Activated B cell treated with CpG ODN at 0.5 μM for 24 hours (primary cell): Measurements from ENCODE around the gene ZNF468. TPM values are rescaled to one million over a fixed set of nuclear protein-coding genes. Genes with fewer than 3 reads are reported as not detected.
A peak's percentile ranks its signal among the peaks of the same experiment; 100 is the strongest.
"Not testable (repeated sequence)": the region's sequence is repeated elsewhere in the genome, so short reads cannot be mapped to it uniquely, and the experiment has no call there.

Source experiments
- ATAC-seq: fragments of 200-7000 bp; cut with Tn5 transposase; one replicate; pipeline ENCODE4 v1.10.0; 2021; ENCODE audit warnings: low read depth, mild to moderate bottlenecking, moderate library complexity
- CTCF ChIA-PET: fragments of 350-600 bp; sonication (Branson Sonifier 250); formaldehyde crosslinking; loops from one replicate; lab custom pipeline; 2021; ENCODE audit warnings: antibody characterized with exemption; lab: Charles Lee
- POLR2A ChIA-PET: fragments of 350-600 bp; sonication (Branson Sonifier 250); formaldehyde crosslinking; loops from one replicate; lab custom pipeline; 2021; ENCODE audit warnings: antibody characterized with exemption; lab: Charles Lee
- DNase-seq: peaks from one replicate; pipeline ENCODE4 v3.0.0; 2022
- H3K27ac Mint-ChIP-seq: one replicate; pipeline ENCODE4 v1.8.0; 2020; ENCODE audit warnings: mixed read lengths
- H3K27me3 Mint-ChIP-seq: one replicate; pipeline ENCODE4 v1.8.0; 2021; ENCODE audit warnings: mixed read lengths
- H3K36me3 Mint-ChIP-seq: one replicate; pipeline ENCODE4 v1.8.0; 2021; ENCODE audit warnings: low read depth, mixed read lengths
- H3K4me1 Mint-ChIP-seq: one replicate; pipeline ENCODE4 v1.8.0; 2021; ENCODE audit warnings: mixed read lengths
- H3K4me3 Mint-ChIP-seq: one replicate; pipeline ENCODE4 v1.8.0; 2020; ENCODE audit warnings: mild to moderate bottlenecking, mixed read lengths
- H3K9me3 Mint-ChIP-seq: one replicate; pipeline ENCODE4 v1.8.0; 2020; ENCODE audit warnings: mixed read lengths
- CTCF ChIP-seq: fragments of 200-600 bp; IDR thresholded peaks from one replicate; pipeline ENCODE4 v1.8.0; 2022; ENCODE audit warnings: antibody characterized with exemption, mild to moderate bottlenecking
- intact Hi-C: fragments of 100-400 bp; cut with micrococcal nuclease; formaldehyde crosslinking; loops from one replicate; pipeline ENCODE4 v1.15.1; 2024
- total RNA-seq: library from RNA; stranded (reverse); gene quantifications from 2 replicates; pipeline ENCODE4 v1.2.3, GENCODE V29; 2022

ZNF468 gene
- total RNA-seq, 1 donor from 2014 or later: 32.9 TPM

- TF ChIP-seq CTCF: no peak
- DNase-seq (no peak), ATAC-seq (no peak)
- Mint-ChIP-seq H3K9me3 (no peaks in the 10 kb centered on the region), H3K4me3 (peak overlapping the region; percentile 95), H3K27ac (peak overlapping the region; percentile 94), H3K36me3 (peaks cover 33% of the 10 kb centered on the region), H3K27me3 (no peaks in the 10 kb centered on the region), H3K4me1 (peaks cover 15% of the 10 kb centered on the region)
- ChIA-PET CTCF (no interaction called here), POLR2A (interaction anchor here (0.6 to 1.1 kb wide), 2 partner anchors 14 to 67 kb away, joined by 4 to 5 read pairs; partner anchors contain the start of gene ZNF816)
- intact Hi-C loops: loop anchor here (1.0 to 2.0 kb wide), 8 partner anchors 26 to 436 kb away; partner anchors contain the start of genes ZNF160, ZNF468, ZNF600 and ZNF816
These were observed 39.2 kb upstream of the ZNF468 start for GRCh38 chr19:52896431-52897137.

- Mint-ChIP-seq H3K4me1 (peaks cover 1% of the 10 kb centered on the region), H3K4me3 (no peak overlapping the region), H3K27ac (no peak overlapping the region), H3K36me3 (peaks cover 76% of the 10 kb centered on the region), H3K9me3 (no peaks in the 10 kb centered on the region), H3K27me3 (no peaks in the 10 kb centered on the region)
- no peak for TF ChIP-seq CTCF
- intact Hi-C loops: no loop called here
- no peak for DNase-seq
- POLR2A ChIA-PET: no interaction called here
- CTCF ChIA-PET: no interaction called here
- ATAC-seq: no peak
These were observed 33.9 kb upstream of the ZNF468 start for GRCh38 chr19:52891336-52891735.

- Mint-ChIP-seq H3K27ac (no peak overlapping the region), H3K27me3 (no peaks in the 10 kb centered on the region), H3K9me3 (no peaks in the 10 kb centered on the region), H3K4me3 (no peak overlapping the region), H3K4me1 (peaks cover 1% of the 10 kb centered on the region), H3K36me3 (peaks cover 82% of the 10 kb centered on the region)
- DNase-seq (no peak), ATAC-seq (no peak)
- no peak for TF ChIP-seq CTCF
- intact Hi-C loops: no loop called here
- POLR2A ChIA-PET: no interaction called here
- CTCF ChIA-PET: no interaction called here
These were observed 32.5 kb upstream of the ZNF468 start for GRCh38 chr19:52889931-52890330.

GRCh38 chr19:52889076-52889475 lies 31.7 kb upstream of the ZNF468 start:
- Mint-ChIP-seq H3K4me1 (peaks cover 1% of the 10 kb centered on the region), H3K4me3 (no peak overlapping the region), H3K36me3 (peaks cover 86% of the 10 kb centered on the region), H3K27me3 (no peaks in the 10 kb centered on the region), H3K27ac (no peak overlapping the region), H3K9me3 (peaks cover 1% of the 10 kb centered on the region)
- TF ChIP-seq CTCF: no peak
- ChIA-PET POLR2A (no interaction called here), CTCF (no interaction called here)
- DNase-seq: no peak
- intact Hi-C loops: no loop called here
- no peak for ATAC-seq

- peaks cover 45% of the 10 kb centered on the region for H3K9me3 Mint-ChIP-seq
- POLR2A ChIA-PET: no interaction called here
- DNase-seq: no peak
- H3K27me3 Mint-ChIP-seq: no peaks in the 10 kb centered on the region
- CTCF ChIA-PET: no interaction called here
- intact Hi-C loops: no loop called here
- H3K4me1 Mint-ChIP-seq: no peaks in the 10 kb centered on the region
- no peak overlapping the region for H3K4me3 Mint-ChIP-seq
- no peak for TF ChIP-seq CTCF
- H3K36me3 Mint-ChIP-seq: peaks cover 77% of the 10 kb centered on the region
- H3K27ac Mint-ChIP-seq: no peak overlapping the region
- ATAC-seq: no peak
These were observed 23.5 kb upstream of the ZNF468 start for GRCh38 chr19:52880895-52881389.

GRCh38 chr19:52872996-52873395 lies 15.6 kb upstream of the ZNF468 start:
- CTCF ChIA-PET, DNase-seq, ATAC-seq, POLR2A ChIA-PET, H3K27me3 Mint-ChIP-seq, intact Hi-C loops, H3K4me1 Mint-ChIP-seq, H3K4me3 Mint-ChIP-seq, H3K27ac Mint-ChIP-seq: not testable (repeated sequence)
- peaks cover 12% of the 10 kb centered on the region for H3K36me3 Mint-ChIP-seq
- peaks cover 13% of the 10 kb centered on the region for H3K9me3 Mint-ChIP-seq
